HEK293 (cell line): ENCODE data around the gene NR2F2.

ENCODE experiments used
- CTCF ChIA-PET: fragments of 350-600 bp; formaldehyde crosslinking; extraction: SDS; loops from one replicate; lab custom pipeline; 2021; ENCODE audit warnings: antibody characterized with exemption; lab: Yijun Ruan, JAX
- POLR2A ChIA-PET: fragments of 300-600 bp; formaldehyde crosslinking; extraction: SDS; loops from one replicate; lab custom pipeline; 2020; ENCODE audit warnings: antibody characterized with exemption, inconsistent platforms; lab: Yijun Ruan, JAX
- H3K27ac ChIP-seq: fragments of 200-500 bp; sonication (Bioruptor generic); 2 replicates; pipeline ENCODE4 v1.5.1; 2014; ENCODE audit warnings: low read depth, low read length, control low read depth, inconsistent platforms; ENCODE audit errors: extremely low read depth
- H3K36me3 ChIP-seq, 2 experiments: fragments of 200-500 bp in 1 of 2; sonication (Bioruptor generic) in 1 of 2; 1 replicate in 1 of 2; 2 replicates in 1 of 2; pipeline ENCODE4 v1.5.1; 2014 to 2017; ENCODE audit warnings: inconsistent platforms in 2 of 2, low read length in 2 of 2; ENCODE audit not compliant: control insufficient read depth in 2 of 2, insufficient read depth in 1 of 2
- H3K4me1 ChIP-seq: fragments of 200-500 bp; sonication (Bioruptor generic); 2 replicates; pipeline ENCODE4 v1.5.1; 2014; ENCODE audit warnings: mild to moderate bottlenecking, low read length, inconsistent platforms; ENCODE audit not compliant: control insufficient read depth, insufficient read depth
- H3K4me3 ChIP-seq: 2 replicates; pipeline ENCODE4 v1.5.1; 2011; ENCODE audit warnings: low read depth, mild to moderate bottlenecking, control low read depth, low read length, moderate library complexity
- H3K9me3 ChIP-seq: fragments of 200-500 bp; sonication (Bioruptor generic); 2 replicates; pipeline ENCODE4 v1.5.1; 2014; ENCODE audit warnings: low read depth, low read length, inconsistent platforms; ENCODE audit not compliant: control insufficient read depth, insufficient read depth
- BCL11B ChIP-seq: fragments of 450-650 bp; formaldehyde crosslinking; IDR thresholded peaks from 2 replicates; pipeline ENCODE4 v1.5.1; 2016; ENCODE audit warnings: low read depth, missing biosample characterization, missing genetic modification characterization
- KLF1 ChIP-seq: fragments of 450-650 bp; formaldehyde crosslinking; IDR thresholded peaks from 2 replicates; pipeline ENCODE4 v1.5.1; 2016; ENCODE audit warnings: missing biosample characterization, missing genetic modification characterization
- KLF10 ChIP-seq: fragments of 450-650 bp; IDR thresholded peaks from 2 replicates; pipeline ENCODE4 v1.5.1; 2018; ENCODE audit warnings: missing biosample characterization, mild to moderate bottlenecking, missing genetic modification characterization
- KLF7 ChIP-seq: fragments of 450-650 bp; formaldehyde crosslinking; IDR thresholded peaks from 2 replicates; pipeline ENCODE4 v1.5.1; 2016; ENCODE audit warnings: missing biosample characterization, missing genetic modification characterization, borderline replicate concordance
- PRDM1 ChIP-seq: fragments of 450-650 bp; formaldehyde crosslinking; IDR thresholded peaks from 2 replicates; pipeline ENCODE4; 2016; ENCODE audit warnings: missing biosample characterization, missing genetic modification characterization
- RBAK ChIP-seq: fragments of 450-650 bp; formaldehyde crosslinking; IDR thresholded peaks from 2 replicates; pipeline ENCODE4 v1.5.1; 2016; ENCODE audit warnings: missing biosample characterization, missing genetic modification characterization
- REPIN1 ChIP-seq: fragments of 450-650 bp; formaldehyde crosslinking; IDR thresholded peaks from 2 replicates; pipeline ENCODE4 v1.5.1; 2017; ENCODE audit warnings: missing biosample characterization, missing genetic modification characterization, low read depth
- SCRT2 ChIP-seq: fragments of 450-650 bp; formaldehyde crosslinking; IDR thresholded peaks from 2 replicates; pipeline ENCODE4 v1.5.1; 2016; ENCODE audit warnings: missing biosample characterization, missing genetic modification characterization
- SETDB1 ChIP-seq: IDR thresholded peaks from one replicate; pipeline ENCODE4 v1.6.1; 2017; ENCODE audit warnings: mild to moderate bottlenecking, low read length, moderate library complexity, mixed read lengths; ENCODE audit not compliant: insufficient read length
- TRIM28 ChIP-seq: IDR thresholded peaks from 2 replicates; pipeline ENCODE4 v1.6.1; 2011; ENCODE audit warnings: low read length, control low read depth, borderline replicate concordance
- ZBTB6 ChIP-seq: fragments of 450-650 bp; formaldehyde crosslinking; IDR thresholded peaks from 2 replicates; pipeline ENCODE4 v1.5.1; 2017; ENCODE audit warnings: missing biosample characterization, missing genetic modification characterization
- ZBTB8A ChIP-seq: fragments of 450-650 bp; formaldehyde crosslinking; IDR thresholded peaks from 2 replicates; pipeline ENCODE4 v1.5.1; 2016; ENCODE audit warnings: missing biosample characterization, missing genetic modification characterization
- ZNF10 ChIP-seq: fragments of 450-650 bp; formaldehyde crosslinking; IDR thresholded peaks from 2 replicates; pipeline ENCODE4 v1.5.1; 2017; ENCODE audit warnings: missing biosample characterization, missing genetic modification characterization
- ZNF112 ChIP-seq: fragments of 450-650 bp; formaldehyde crosslinking; IDR thresholded peaks from 2 replicates; pipeline ENCODE4 v1.5.0; 2017; ENCODE audit warnings: missing biosample characterization, missing genetic modification characterization
- ZNF121 ChIP-seq: fragments of 450-650 bp; formaldehyde crosslinking; IDR thresholded peaks from 2 replicates; pipeline ENCODE4 v1.5.1; 2016; ENCODE audit warnings: missing biosample characterization, missing genetic modification characterization
- ZNF146 ChIP-seq: fragments of 450-650 bp; formaldehyde crosslinking; IDR thresholded peaks from 2 replicates; pipeline ENCODE4 v1.5.1; 2016; ENCODE audit warnings: missing biosample characterization, missing genetic modification characterization
- ZNF211 ChIP-seq: fragments of 450-650 bp; formaldehyde crosslinking; IDR thresholded peaks from 2 replicates; pipeline ENCODE4 v1.5.1; 2016; ENCODE audit warnings: low read depth, missing biosample characterization, missing genetic modification characterization
- ZNF214 ChIP-seq: fragments of 450-650 bp; formaldehyde crosslinking; IDR thresholded peaks from 2 replicates; pipeline ENCODE4 v1.5.1; 2017; ENCODE audit warnings: missing biosample characterization, mild to moderate bottlenecking, missing genetic modification characterization, borderline replicate concordance
- ZNF292 ChIP-seq: fragments of 450-650 bp; formaldehyde crosslinking; IDR thresholded peaks from 2 replicates; pipeline ENCODE4 v1.5.1; 2016; ENCODE audit warnings: low read depth, missing biosample characterization, missing genetic modification characterization, borderline replicate concordance
- ZNF335 ChIP-seq: fragments of 450-650 bp; formaldehyde crosslinking; conservative IDR thresholded peaks from 2 replicates; pipeline ENCODE4 v1.5.1; 2016; ENCODE audit warnings: missing biosample characterization, missing genetic modification characterization
- ZNF341 ChIP-seq: fragments of 450-650 bp; formaldehyde crosslinking; IDR thresholded peaks from 2 replicates; pipeline ENCODE4; 2016; ENCODE audit warnings: low read depth, missing biosample characterization, missing genetic modification characterization
- ZNF571 ChIP-seq: fragments of 450-650 bp; formaldehyde crosslinking; IDR thresholded peaks from 2 replicates; pipeline ENCODE4 v1.5.0; 2017; ENCODE audit warnings: missing biosample characterization, missing genetic modification characterization
- ZNF585B ChIP-seq: fragments of 450-650 bp; formaldehyde crosslinking; IDR thresholded peaks from 2 replicates; pipeline ENCODE4 v1.5.1; 2016; ENCODE audit warnings: missing biosample characterization, missing genetic modification characterization
- ZNF600 ChIP-seq: fragments of 450-650 bp; formaldehyde crosslinking; IDR thresholded peaks from 2 replicates; pipeline ENCODE4 v1.5.1; 2016; ENCODE audit warnings: missing biosample characterization, missing genetic modification characterization
- ZNF623 ChIP-seq: fragments of 450-650 bp; formaldehyde crosslinking; IDR thresholded peaks from 2 replicates; pipeline ENCODE4 v1.5.1; 2016; ENCODE audit warnings: missing biosample characterization, missing genetic modification characterization
- ZNF624 ChIP-seq: fragments of 450-650 bp; formaldehyde crosslinking; IDR thresholded peaks from 2 replicates; pipeline ENCODE4 v1.5.1; 2017; ENCODE audit warnings: missing biosample characterization, missing genetic modification characterization
- ZNF701 ChIP-seq: fragments of 450-650 bp; formaldehyde crosslinking; IDR thresholded peaks from 2 replicates; pipeline ENCODE4 v1.5.1; 2016; ENCODE audit warnings: missing biosample characterization, missing genetic modification characterization
- ZNF707 ChIP-seq: fragments of 450-650 bp; formaldehyde crosslinking; IDR thresholded peaks from 2 replicates; pipeline ENCODE4 v1.5.1; 2016; ENCODE audit warnings: missing biosample characterization, missing genetic modification characterization
- ZXDB ChIP-seq: fragments of 450-650 bp; formaldehyde crosslinking; IDR thresholded peaks from 2 replicates; pipeline ENCODE4 v1.5.1; 2016; ENCODE audit warnings: missing biosample characterization, missing genetic modification characterization
- TF ChIP-seq, protein P1 (sequence below): fragments of 450-650 bp; formaldehyde crosslinking; IDR thresholded peaks from 2 replicates; pipeline ENCODE4 v1.5.1; 2016; ENCODE audit warnings: missing biosample characterization, missing genetic modification characterization

The NR2F2 gene

DNA sequence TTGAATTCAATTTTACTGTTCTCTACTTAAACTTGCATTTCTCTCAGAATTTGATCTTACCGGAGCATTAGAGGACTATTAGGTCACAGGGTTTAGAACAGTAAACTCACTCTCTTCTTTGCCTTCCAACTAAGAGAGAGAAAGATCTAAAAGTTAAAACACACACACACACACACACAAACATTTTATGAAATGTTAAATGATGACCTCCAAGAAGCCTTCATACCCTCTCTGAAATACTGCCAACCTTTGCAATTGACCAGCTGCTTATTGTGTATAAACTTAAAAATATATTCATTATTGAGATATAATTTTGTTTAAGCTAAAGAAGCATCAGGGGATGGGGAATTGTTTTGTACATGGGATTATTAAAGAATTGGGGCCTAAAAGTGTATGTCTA is 15.5 kb upstream of the NR2F2 start:
- Histone ChIP-seq H3K4me1 (peaks cover 17% of the 10 kb centered on the region), H3K9me3 (no peaks in the 10 kb centered on the region), H3K4me3 (no peak overlapping the region), H3K36me3 (no peaks in the 10 kb centered on the region), H3K27ac (no peak overlapping the region)
- ChIA-PET POLR2A (no interaction called here), CTCF (interaction anchor here (0.6 kb wide), 1 partner anchor 781 kb away, joined by 3 read pairs; no protein-coding TSS in a partner anchor)
- no peak for TF ChIP-seq REPIN1
- TF ChIP-seq KLF7 (tag by site-specific recombination) = no peak
- TF ChIP-seq KLF10 (tag by site-specific recombination) = no peak
- TF ChIP-seq RBAK (tag by site-specific recombination) = no peak

GRCh38 chr15:96316953-96317629 is 13.4 kb upstream of the NR2F2 start:
- Histone ChIP-seq H3K4me1 (peaks cover 17% of the 10 kb centered on the region), H3K36me3 (no peaks in the 10 kb centered on the region), H3K4me3 (no peak overlapping the region), H3K9me3 (no peaks in the 10 kb centered on the region), H3K27ac (no peak overlapping the region)
- TF ChIP-seq ZNF10 (no peak), ZXDB (no peak), ZNF211 (tag by site-specific recombination) (no peak), ZNF600 (no peak), PRDM1 (tag by site-specific recombination) (peak; percentile 80), ZNF623 (tag by site-specific recombination) (no peak), SETDB1 (no peak), BCL11B (tag by site-specific recombination) (no peak), ZNF146 (tag by site-specific recombination) (no peak), SCRT2 (tag by site-specific recombination) (no peak), TRIM28 (no peak), ZNF585B (no peak), ZNF707 (tag by site-specific recombination) (no peak), ZNF341 (tag by site-specific recombination) (no peak), ZNF571 (tag by site-specific recombination) (no peak), ZBTB8A (tag by site-specific recombination) (no peak), ZNF624 (no peak), ZBTB6 (tag by site-specific recombination) (peak; percentile 37; the same call in 1 of the 2 replicates), ZNF214 (tag by site-specific recombination) (no peak), ZNF292 (tag by site-specific recombination) (no peak), ZNF121 (tag by site-specific recombination) (no peak), ZNF701 (tag by site-specific recombination) (no peak), ZNF335 (tag by site-specific recombination) (peak; percentile 71), ZNF112 (no peak), KLF1 (no peak)
- TF ChIP-seq, protein P1, sequence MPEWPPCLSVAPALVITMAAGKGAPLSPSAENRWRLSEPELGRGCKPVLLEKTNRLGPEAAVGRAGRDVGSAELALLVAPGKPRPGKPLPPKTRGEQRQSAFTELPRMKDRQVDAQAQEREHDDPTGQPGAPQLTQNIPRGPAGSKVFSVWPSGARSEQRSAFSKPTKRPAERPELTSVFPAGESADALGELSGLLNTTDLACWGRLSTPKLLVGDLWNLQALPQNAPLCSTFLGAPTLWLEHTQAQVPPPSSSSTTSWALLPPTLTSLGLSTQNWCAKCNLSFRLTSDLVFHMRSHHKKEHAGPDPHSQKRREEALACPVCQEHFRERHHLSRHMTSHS (tag by site-specific recombination) = no peak
- POLR2A ChIA-PET = interaction anchor here (0.7 to 1.6 kb wide), 3 partner anchors 10 to 20 kb away, joined by 3 to 10 read pairs (median 5); partner anchors contain the start of gene NR2F2
- CTCF ChIA-PET = interaction anchor here (1.2 kb wide), 1 partner anchor 11 kb away, joined by 4 read pairs; no protein-coding TSS in a partner anchor
